Left ventricle myocardium inferior (tissue), 1 donor: ENCODE data around the gene BCORL1. TPM values are rescaled to one million over a fixed set of nuclear protein-coding genes. Genes with fewer than 3 reads are reported as not detected.

Experiments
- DNase-seq: peaks from one replicate; pipeline ENCODE4 v3.0.0-alpha.2; 2020
- H3K27ac ChIP-seq: fragments of 200-600 bp; replicated peaks from 2 replicates; pipeline ENCODE4 v1.8.0; 2021
- H3K27me3 ChIP-seq: fragments of 200-600 bp; 2 replicates; pipeline ENCODE4 v1.8.0; 2021; ENCODE audit warnings: low read depth
- H3K36me3 ChIP-seq: fragments of 200-600 bp; 2 replicates; pipeline ENCODE4 v1.8.0; 2021
- H3K4me1 ChIP-seq: fragments of 200-600 bp; 2 replicates; pipeline ENCODE4 v1.8.0; 2021
- H3K4me3 ChIP-seq: fragments of 200-600 bp; 2 replicates; pipeline ENCODE4 v1.8.0; 2021; ENCODE audit warnings: mild to moderate bottlenecking, moderate library complexity
- H3K9me3 ChIP-seq: fragments of 200-600 bp; replicated peaks from 2 replicates; pipeline ENCODE4 v1.8.0; 2021
- CTCF ChIP-seq: fragments of 200-600 bp; IDR thresholded peaks from 2 replicates; pipeline ENCODE4 v1.8.0; 2021; ENCODE audit warnings: antibody characterized with exemption, mild to moderate bottlenecking, borderline replicate concordance
- intact Hi-C: fragments of 100-400 bp; cut with micrococcal nuclease; formaldehyde crosslinking; loops from one replicate; pipeline ENCODE4 v1.11.0; 2022
- total RNA-seq: library from RNA; stranded (reverse); fragmentation: NEBNext Ultra II Directional; extraction: Animal tissue kit (Norgen Biotek cat#: 25700); gene quantifications from one replicate; pipeline ENCODE4 v1.2.1, GENCODE V29; 2021
- donor health status: DM: no; HTN: yes; CAD: no; lungs with severe emphysema.

BCORL1 gene
- total RNA-seq, 1 donor from 2014 or later = 8.2 TPM

- H3K27ac ChIP-seq = no peak overlapping the region
- no peaks in the 10 kb centered on the region for H3K9me3 ChIP-seq
- H3K4me3 ChIP-seq = no peak overlapping the region
- H3K27me3 ChIP-seq = no peaks in the 10 kb centered on the region
- DNase-seq = no peak
- peak; percentile 72 for TF ChIP-seq CTCF
- no peaks in the 10 kb centered on the region for H3K36me3 ChIP-seq
- intact Hi-C loops = loop anchor here (5.0 kb wide), 2 partner anchors 42 to 112 kb away; no protein-coding TSS in a partner anchor
- peaks cover 35% of the 10 kb centered on the region for H3K4me1 ChIP-seq
Measured at GRCh38 chrX:130079824-130080406, 97.5 kb downstream of the BCORL1 start.

DNA sequence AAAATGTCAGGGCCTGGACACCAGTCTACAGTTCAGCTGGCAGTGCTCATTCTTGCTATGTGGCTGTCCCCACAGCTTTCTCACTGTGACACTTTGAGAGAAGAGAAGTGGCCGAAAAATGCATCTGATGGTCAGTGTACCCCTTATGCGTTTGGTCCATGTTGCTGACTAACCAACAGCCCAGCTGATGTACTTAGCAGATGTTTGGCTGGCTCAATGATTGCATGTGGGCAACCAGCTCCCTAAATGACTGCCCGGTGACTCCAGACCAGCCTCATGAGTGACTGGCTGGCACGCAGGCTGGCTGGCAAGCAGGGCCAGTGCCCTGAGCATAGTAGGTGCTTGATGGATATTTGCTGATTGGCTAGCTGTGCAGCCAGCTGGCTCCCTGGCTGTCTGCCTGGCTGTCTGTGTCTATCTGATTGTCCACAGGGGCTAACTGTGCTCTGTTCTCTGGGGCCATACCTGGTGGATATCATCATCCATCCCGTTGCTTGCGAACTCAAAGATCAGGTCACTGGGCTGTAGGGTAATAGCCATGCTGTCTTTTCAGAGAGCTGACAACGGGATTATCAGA, 98.4 kb downstream of the BCORL1 start:
- Histone ChIP-seq H3K4me1 (peaks cover 41% of the 10 kb centered on the region), H3K36me3 (no peaks in the 10 kb centered on the region), H3K9me3 (no peaks in the 10 kb centered on the region), H3K27me3 (no peaks in the 10 kb centered on the region), H3K4me3 (no peak overlapping the region), H3K27ac (no peak overlapping the region)
- no peak for TF ChIP-seq CTCF
- no peak for DNase-seq
- intact Hi-C loops = no loop called here

DNA sequence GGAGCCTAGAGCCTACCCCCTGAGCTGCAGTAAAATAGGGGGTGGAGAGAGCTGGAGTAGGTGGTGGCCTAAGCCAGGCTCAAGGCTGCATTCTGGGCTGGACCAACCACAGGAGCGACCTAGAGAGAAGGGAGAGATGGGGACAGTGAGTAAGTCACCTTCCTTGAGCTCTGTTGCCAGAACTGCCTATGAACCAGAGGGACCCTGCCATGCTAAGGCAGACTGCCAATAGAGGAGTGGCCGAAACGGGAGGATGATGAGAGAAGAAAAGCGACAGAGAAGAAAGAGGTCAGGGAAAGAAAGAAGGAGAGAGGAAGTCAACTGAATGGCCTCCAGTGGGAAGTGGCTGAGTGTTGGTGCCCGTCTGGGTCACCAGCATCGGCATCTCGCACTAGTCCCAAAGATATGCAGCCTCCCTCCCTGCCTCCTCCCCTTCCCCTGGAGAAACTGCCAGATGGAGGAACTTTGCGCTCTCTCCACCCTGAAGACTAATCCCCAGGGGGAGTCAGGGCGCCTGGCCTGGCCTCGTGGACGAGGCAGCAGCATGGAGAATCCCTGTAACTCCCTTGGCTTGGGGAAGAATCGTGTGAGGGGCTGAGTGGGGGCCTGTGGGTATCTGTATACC, 99.1 kb downstream of the BCORL1 start:
- DNase-seq = no peak
- H3K27me3 ChIP-seq = no peaks in the 10 kb centered on the region
- no peak for TF ChIP-seq CTCF
- H3K4me3 ChIP-seq = peak overlapping the region; percentile 40
- peaks cover 41% of the 10 kb centered on the region for H3K4me1 ChIP-seq
- H3K36me3 ChIP-seq = no peaks in the 10 kb centered on the region
- intact Hi-C loops = no loop called here
- H3K27ac ChIP-seq = peak overlapping the region; percentile 62
- no peaks in the 10 kb centered on the region for H3K9me3 ChIP-seq

DNA sequence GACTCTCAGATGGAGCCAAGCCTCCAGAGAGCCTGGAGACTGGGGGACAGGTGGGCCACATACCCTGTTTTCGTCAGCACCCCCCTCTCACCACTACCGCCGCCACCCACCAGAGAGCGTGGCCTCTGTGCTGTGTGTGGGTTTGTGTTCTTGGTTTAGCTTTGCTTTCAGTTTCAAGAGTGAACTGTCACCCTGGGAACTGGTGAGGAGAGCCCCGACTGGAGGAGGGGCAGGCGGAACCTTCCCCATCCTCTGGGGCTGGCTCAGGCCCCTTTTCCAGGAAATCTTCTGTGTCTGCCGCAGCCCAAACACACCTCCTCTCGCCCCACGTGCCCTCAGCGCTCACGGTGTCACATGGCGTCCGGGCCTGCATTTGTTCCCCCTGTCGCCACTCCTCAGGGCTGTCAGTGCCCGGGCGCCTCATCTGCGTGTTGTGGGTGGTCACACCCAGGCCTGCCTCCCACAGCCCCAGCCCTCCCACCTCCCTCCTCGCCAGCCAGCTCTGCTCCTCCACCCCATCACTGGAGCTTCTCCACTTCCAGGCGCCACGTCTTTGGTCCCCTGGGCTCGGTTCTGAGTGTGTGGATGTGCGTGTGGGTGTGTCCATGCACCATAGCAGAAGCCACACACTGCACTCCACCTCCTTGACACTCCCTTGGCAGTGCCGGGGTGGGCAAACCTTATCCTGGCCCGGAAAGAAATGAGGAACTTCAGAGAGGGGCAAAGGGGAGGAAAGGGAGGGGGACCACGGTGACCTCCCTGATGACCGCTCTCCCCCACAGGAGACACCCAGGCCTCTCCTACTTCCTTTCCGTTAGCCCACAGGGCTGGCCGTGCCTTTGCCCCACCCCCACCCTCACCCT, 100.0 kb downstream of the BCORL1 start:
- Histone ChIP-seq H3K27ac (peak overlapping the region; percentile 62), H3K27me3 (no peaks in the 10 kb centered on the region), H3K9me3 (no peaks in the 10 kb centered on the region), H3K4me3 (peak overlapping the region; percentile 40), H3K4me1 (peaks cover 41% of the 10 kb centered on the region), H3K36me3 (no peaks in the 10 kb centered on the region)
- intact Hi-C loops = no loop called here
- peak; percentile 29 for DNase-seq
- TF ChIP-seq CTCF = peak; percentile 29

GRCh38 chrX:130083107-130083490, 100.7 kb downstream of the BCORL1 start:
- DNase-seq = no peak
- Histone ChIP-seq H3K36me3 (no peaks in the 10 kb centered on the region), H3K27ac (peak overlapping the region; percentile 62), H3K4me1 (peaks cover 41% of the 10 kb centered on the region), H3K4me3 (no peak overlapping the region), H3K9me3 (no peaks in the 10 kb centered on the region), H3K27me3 (no peaks in the 10 kb centered on the region)
- TF ChIP-seq CTCF = no peak
- intact Hi-C loops = no loop called here
